Hematopoietic multipotent progenitor cell (in vitro differentiated cells): ENCODE measurements around the gene BTBD7. TPM values are rescaled to one million over a fixed set of nuclear protein-coding genes. Genes with fewer than 3 reads are reported as not detected.

Source experiments
- DNase-seq, 3 donors: peaks; one replicate each; pipeline ENCODE4 v3.0.0-alpha.2; 2011 to 2015; ENCODE audit warnings: low read depth in 2 of 3, low spot score in 2 of 3
- total RNA-seq: library from RNA; depleted of rRNA; stranded (reverse); fragments of >200 nt; gene quantifications from one replicate; pipeline ENCODE4 v1.2.3, GENCODE V29; 2012

The BTBD7 gene
- total RNA-seq, 1 donor: 10.5 TPM

DNA sequence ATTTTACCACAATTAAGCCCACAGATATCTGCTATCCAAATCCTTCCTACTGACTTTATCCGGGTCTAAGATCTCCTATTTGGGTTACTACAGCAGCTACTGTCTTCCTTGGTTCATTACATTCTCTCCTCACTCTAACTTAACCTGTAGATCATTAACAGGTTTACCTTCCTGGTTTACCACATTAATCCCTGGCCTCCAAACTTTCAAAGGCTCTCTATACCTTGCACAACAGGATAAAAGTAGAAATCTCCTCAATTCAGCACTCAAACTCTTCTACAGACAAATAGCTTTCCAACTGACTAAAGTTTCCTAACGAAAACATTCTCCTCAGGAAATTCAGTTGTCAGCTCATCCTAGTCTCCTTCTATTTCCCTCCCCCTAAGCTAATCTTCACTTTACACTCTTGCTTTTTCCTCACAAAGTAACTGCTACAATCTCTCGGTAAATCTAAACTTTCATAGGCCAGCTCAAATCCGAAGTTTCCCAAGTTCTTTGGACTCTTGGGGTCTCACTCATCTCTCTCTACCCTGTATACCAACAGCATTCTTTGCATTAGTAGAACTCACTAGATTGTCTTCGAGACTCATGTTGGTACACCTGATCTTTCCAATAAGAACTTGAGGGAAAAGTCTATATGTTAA, 2.7 kb downstream of the BTBD7 start:
- DNase-seq: no peak

DNA sequence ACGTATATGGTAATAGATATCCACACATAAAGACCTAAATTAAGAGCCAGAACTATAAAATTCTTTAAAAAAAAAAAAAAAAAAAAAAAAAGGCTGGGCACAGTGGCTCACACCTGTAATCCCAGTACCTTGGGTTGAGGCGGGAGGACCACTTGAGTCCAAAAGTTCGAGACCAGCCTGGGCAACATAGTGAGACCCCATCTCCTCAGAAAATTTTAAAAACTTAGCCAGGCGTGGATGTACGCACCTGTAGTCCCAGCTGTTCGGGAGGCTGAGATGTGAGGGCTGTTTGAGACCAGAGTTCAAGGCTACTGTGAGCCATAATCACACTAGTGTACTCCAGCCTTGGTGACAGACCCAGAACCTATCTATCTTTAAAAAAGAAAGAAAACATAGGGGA, 4.3 kb downstream of the BTBD7 start:
- DNase-seq: no peak

DNA sequence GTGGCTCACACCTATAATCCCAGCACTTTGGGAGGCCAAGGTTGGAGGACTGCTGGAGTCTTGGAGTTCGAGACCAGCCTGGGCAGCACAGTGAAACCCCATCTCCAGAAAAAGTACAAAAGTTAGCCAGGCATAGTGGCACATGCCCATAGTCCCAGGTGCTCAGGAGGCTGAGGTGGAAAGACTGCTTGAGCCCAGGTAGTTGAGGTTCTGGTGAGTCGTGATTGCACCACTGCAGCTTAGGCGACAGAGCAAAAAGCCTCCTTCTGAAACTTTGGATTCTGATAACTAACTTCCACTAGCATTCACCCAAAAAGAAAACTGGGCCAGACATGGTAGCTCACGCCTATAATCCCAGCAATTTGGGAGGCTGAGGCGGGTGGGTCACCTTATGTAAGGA, 6.6 kb downstream of the BTBD7 start:
- DNase-seq: no peak

DNA sequence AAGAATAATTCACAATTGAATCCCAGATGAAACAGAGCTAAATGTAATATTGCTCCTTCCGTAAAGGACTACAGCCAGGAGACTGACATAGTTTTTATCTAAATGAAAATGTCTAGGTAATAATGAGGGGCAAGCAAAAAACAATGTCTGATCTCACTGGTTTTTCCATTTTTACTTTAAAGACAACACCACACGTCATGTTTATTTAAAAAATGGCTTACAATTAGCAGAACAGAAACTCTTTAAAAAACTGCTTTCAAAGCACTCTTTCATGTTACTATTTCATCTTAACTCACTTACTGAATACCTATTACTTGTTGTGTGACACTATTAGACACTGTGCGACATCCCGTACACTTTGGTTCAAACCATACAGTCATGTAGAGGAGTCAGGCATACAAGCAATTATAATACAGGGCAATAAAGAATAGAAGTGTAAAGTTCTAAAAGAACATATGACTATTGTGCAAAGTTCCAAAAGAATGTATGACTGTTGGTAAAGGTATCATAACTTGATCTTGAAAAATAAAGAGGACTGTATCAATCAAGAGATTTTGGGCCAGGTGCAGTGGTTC, 9.1 kb downstream of the BTBD7 start:
- no peak for DNase-seq

DNA sequence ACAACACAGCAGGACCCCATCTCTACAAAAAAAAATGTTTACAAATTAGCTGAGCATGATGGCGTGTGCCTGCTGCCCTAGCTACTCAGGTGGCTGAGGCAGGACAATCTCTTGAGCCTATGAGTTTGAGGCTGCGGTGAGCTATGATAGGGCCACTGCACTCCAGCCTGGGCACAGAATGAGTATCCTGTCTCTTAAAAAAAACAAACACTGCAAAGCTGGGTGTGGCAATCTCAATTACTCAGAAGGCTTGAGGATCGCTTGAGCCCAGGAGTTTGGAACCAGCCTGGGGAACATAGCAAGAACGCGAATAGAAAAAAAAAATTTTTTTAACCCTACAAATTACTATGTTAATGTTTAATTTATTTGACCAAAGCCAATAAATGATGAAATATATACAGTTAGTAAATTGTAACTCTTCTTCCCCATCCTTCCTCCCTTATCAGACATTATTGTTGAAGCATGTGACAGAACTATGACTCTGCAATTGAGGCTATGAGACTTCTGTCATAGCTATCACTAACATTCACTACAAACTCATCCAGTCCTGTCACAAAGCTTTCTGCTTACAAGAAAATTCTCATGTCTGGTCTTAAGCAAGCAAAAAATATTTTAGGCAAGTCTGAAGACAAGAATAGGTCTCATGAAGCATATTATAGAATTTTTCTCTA, 9.8 kb downstream of the BTBD7 start:
- DNase-seq: no peak

DNA sequence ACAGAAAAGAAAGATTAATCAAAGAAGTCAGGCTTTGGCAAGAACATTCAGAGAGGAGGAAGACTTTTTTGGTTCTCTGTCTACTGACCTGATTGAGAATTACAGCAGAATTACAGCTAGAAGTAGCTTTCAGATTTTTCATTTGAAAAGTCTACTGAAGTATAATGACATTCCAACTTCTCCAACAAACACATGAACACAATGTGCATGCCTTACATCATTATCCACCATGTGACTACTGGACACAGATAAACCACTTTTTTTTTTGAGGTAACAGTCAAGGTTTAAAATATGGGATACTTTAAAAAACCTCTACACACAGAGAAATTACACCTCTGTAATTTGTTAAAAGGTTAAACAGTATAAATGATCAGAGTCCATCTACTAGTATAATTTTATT, 12.3 kb downstream of the BTBD7 start:
- DNase-seq: no peak

DNA sequence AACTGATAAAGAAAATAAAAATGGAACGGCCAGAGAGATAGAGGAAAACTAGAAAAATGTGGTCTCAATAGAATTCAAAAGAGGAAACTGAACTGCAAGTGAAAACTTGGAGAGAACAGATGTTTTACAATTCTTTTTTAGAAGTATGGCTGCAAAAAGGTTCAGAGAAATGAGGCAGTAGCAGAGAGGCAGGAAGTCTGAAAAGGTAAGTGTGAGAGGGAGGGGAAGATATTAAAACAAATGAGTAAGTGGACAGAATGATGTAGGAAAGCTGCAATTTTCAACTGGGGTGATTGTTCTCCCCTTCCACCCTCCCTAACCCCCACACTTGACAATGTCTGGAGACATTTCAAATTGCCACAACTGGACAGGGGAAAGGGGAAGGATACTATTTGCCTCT, 12.9 kb downstream of the BTBD7 start:
- DNase-seq: peak in 1 of 3 donors; percentile 32

DNA sequence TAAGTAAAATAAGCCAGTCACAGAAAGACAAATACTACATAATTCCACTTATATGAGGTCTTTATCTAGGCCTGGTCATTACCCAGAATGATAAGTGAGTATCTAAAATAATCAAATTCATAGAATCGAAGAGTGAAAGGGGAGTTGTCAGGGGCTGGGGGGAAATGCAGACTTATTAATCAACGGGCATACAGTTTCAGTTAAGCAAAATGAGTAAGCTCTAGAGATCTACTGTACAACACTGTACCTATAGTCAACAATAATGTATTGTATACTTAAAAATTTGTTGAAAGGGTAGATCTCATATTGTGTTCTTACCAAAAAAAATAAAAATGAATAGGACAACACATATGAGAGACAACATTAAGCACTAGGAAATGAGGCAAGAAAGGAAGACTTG, 13.3 kb downstream of the BTBD7 start:
- DNase-seq: no peak

DNA sequence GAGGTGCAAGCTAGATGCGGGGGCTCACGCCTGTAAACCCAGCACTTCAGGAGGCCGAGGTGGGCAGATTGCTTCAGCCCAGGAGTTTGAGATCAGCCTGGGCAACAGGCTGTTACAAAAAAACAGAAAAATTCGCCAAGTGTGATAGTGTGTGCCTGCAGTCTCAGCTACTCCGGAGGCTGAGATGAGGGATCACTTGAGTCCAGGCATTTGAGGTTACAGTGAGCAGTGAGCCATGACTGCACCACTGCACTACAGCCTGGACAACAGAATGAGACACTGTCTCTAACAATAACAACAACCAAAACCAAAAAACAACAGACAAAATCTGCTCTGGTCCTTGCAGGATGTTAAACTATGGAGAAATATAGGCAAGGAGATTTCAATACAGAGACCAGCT, 13.9 kb downstream of the BTBD7 start:
- no peak for DNase-seq

DNA sequence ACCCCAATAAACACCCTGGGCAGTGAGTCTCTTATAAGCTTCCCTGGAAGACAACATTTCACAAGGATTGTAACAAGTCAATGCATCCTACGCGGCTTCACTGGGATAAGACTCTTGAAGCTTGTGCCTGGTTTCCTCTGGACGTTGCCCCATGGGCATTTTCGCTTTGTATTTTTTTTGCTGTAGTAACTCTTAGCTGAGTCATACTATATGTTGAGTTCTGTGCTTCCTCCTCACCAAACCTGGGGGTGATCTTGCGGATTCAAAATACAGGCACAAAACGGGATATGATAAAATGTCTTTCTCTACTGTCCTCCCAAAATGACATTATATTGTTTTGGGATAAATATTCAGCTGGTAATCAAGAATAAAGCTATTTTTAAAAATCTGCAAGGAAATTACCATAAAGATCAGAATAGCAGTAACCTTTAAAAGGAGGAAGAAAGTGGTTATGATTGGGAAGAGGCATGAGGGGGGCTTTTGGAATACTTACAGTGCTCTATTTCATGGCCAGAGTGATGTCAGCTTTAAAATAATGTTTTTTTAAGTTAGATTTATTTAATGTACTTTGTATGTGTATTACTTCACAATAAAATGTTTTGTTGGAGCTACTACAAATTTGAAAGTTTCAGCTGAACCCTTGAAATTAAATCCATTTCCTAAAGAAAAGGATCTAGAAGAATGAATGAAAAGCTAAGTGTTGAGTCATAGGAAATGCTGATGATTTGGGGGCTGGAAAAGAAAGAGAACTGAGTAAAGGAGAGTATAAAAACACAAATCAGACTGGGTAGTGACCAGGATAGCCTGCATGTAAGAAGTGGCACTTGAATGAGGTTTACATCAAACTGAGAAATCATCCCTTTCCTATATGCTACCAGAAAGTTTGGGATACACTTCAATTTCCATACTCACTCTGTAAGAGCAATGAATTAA, 14.7 kb downstream of the BTBD7 start:
- peak in 2 of 3 donors; percentile 50 to 57 for DNase-seq

DNA sequence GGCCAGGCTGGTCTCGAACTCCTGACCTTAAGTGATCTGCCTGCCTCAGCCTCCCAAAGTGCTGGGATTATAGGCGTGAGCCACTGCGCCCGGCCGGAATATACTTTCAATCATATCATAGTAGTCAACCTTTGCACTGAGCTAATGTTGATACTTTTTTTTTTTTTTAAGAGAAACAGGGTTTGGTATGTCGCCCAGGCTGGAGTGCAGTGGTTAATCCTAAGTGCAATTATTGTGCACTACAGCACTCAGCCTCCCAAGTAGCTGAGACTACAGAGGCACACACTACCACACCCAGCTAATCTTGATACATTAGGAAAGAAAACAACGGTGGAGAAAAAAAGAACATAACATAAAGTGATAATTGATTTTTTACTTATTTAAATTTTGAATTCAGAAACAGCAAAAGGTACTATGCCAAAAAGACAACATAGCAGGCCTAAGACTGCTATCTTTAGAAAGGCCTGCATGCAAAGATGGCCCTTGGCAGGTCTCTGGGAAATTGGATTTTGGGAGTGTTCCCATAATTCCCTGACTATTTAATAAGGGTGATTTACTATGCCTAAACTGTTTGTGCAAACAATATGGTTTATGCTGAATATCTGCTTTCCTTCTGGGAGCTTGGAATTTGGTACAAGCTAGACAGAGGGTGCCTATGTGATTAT, 15.5 kb downstream of the BTBD7 start:
- DNase-seq: no peak

DNA sequence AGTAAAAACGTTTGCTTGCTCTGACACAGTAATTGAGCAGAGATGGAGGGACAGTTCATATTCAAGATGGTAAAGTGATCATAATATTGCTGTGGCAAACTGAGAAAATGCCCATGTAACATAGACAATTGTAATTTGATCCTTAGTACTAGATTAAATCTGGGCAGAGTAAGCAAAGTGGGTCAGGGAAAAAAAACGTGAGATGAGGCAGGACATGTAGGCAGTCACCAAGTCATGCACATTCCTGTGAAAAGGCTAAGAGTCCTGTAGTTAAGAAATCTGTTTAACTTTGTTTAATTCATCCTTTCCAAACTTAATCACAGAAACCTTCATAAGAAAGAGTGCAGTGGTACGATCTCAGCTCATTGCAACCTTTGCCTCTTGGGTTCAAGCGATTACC, 16.1 kb downstream of the BTBD7 start:
- DNase-seq: no peak

DNA sequence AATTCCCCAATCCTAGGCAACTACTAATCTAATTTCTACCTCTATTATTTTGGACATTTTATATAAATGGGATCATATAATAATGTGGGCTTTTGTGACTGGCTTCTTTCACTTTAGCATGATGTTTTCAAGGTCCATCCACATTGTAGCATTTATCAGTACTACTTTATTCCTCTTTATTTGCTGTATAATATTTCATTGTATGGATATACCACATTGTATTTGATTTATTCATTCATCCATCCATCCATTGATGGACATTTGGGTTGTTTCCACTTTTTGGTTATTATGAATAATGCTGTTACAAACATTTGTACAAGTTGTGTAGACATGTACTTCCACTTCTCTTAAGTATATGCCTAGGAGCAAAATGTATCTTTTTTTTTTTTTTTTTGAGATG, 17.3 kb downstream of the BTBD7 start:
- DNase-seq: no peak

DNA sequence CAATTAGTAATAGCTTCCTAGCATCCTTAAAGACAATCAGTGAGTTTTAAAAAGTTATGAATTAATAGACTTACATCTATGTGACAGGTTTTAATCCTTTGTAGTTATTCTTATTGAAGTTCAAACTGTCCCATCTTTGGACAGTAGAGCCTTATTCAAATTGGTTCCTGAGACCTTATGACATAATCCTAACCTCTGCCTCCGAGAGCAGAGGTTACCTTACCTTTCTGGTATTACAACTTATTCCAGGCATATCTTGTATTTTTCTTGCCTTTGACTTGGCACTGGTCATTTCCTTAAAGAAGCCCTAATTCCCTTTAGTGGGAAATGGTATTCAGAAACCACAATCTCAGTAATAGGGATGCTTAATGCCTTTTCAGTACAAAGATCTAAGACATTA, 21.8 kb downstream of the BTBD7 start:
- no peak for DNase-seq

DNA sequence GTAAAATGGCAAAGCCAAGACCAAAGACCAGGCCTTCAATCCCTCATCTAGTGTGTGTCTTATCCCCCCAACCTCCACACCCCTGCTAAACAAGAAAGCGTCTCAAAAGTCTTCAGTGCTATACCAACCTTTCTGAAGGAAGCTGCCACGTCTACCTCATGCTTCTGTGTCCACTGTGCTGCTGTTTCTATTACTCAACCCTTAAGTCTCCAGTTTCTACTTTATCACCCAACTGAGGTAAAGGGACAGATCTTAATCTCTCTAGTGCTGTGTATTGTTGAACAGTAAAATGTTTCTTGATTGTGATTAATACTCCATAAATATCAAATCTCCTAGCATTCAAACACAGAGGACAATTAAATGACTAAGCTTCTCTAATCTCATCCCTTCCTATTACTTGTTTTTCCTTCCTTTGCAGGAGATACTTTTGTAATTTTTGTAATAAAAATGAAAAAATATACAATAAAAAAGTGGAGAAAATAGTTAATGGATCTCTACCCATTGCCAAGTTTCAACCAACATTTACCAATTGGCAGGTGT, 23.3 kb downstream of the BTBD7 start:
- no peak for DNase-seq

DNA sequence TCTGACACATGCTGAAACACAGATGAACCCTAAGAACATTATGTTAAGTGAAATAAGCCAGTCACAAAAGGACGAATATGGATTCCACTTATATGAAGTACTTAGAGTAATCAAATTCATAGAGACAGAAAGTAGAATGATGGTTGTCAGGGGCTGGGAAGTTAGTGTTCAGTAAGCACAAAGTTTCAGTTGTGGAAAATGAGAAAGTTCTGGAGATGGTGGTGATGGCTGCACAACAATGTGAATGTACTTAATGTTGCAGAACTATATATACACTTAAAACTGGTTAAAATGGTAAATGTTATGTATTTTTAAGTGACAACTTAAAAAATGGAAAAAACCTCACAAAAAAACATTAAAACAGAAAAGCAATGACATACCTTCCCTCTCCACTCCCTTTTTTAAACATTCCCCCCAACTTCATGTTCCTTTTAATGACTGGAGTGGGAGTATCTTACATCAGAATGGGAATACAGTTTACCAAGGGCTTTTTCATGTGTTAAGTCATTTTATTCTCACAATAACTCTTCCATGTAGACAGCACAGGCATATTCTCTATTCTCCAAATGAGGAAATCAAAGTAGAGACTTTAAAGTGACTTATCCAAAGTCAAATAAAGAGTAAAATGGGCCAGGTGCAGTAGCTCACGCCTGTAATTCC, 24.0 kb downstream of the BTBD7 start:
- DNase-seq: no peak

DNA sequence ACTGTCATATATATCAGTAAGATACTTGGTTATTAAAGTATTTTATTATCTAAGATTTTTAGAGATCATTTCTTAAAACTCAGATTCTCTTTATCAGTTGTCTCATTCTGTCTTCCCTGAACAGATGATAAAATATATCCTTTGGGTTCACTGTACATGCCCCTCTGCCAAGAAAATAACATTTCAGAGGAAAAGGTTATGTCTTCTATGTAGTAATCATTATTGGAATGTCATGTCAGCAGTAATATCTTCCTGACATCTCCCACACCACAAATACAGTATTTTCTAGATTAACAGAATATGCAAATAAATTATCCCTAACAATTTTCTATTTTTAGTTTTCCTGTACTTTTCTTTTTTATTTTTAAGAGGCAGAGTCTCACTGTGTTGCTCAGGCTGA, 26.0 kb downstream of the BTBD7 start:
- no peak for DNase-seq

DNA sequence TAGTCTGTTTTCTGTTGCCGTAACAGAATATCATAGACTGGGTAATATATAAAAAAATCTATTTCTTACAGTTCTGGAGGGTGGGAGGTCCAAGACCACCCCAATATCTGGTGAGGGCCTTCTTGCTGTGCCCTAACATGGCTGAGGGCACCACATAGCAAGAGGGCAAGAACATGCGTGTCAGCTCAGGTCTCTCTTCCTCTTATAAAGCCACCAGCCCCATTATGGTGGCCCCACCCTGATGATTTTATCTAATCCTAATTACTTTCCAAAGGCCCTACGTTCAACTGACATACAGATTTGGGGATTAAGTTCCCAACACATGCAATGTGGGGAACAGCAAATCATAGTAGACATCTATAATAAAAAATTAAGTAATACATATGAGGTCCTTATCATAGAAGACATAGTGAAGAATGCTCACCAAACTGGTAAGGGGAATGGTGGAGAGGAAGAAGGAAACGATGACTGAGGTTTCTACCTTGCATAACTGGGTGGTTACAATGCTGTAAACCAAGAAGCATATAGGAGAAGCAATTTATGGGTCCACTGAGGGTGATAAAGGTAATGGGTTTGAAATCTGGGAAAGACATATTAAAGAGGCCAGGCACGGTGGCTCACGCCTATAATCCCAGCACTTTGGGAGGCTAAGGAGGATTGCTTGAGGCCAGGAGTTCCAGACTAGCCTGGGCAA, 27.0 kb downstream of the BTBD7 start:
- DNase-seq: no peak

DNA sequence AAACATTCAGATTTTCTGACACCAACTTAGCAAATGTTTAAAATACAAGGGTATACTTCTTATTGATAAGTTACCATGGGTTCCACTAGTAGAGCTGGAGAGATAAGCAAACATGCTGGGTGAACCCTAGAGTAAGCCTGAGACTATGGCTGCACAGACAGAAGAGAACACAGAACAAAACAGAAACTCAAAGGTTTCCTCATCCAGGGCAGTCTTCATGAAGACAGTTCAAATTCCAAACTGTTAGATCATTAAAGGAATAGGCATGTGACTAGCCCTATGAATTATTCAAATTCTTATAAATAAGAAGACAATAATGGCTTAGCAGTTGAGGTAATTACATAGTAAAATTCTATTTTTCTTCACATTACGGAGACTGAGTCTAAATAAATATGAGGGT, 28.1 kb downstream of the BTBD7 start:
- no peak for DNase-seq
